Activated CD8-positive, alpha-beta T cell treated with anti-CD3 and anti-CD28 coated beads for 36 hours (primary cell): ENCODE measurements around the gene RNF112. TPM values are rescaled to one million over a fixed set of nuclear protein-coding genes. Genes with fewer than 3 reads are reported as not detected.
"Not testable (repeated sequence)": the region's sequence is repeated elsewhere in the genome, so short reads cannot be mapped to it uniquely, and the experiment has no call there.

Experiments
- ATAC-seq: fragments of 200-7000 bp; cut with Tn5 transposase; one replicate; pipeline ENCODE4 v1.10.0; 2021; ENCODE audit warnings: mild to moderate bottlenecking, moderate library complexity
- CTCF ChIA-PET: fragments of 350-600 bp; sonication (Branson Sonifier 250); formaldehyde crosslinking; loops from one replicate; lab custom pipeline; 2021; ENCODE audit warnings: antibody characterized with exemption; lab: Charles Lee
- POLR2A ChIA-PET: fragments of 350-600 bp; sonication (Branson Sonifier 250); formaldehyde crosslinking; loops from one replicate; lab custom pipeline; 2021; ENCODE audit warnings: antibody characterized with exemption; lab: Charles Lee
- DNase-seq: peaks from one replicate; pipeline ENCODE4 v3.0.0-alpha.2; 2020
- H3K27ac Mint-ChIP-seq: one replicate; pipeline ENCODE4 v1.8.0; 2021; ENCODE audit warnings: mild to moderate bottlenecking, mixed read lengths
- H3K27me3 Mint-ChIP-seq: one replicate; pipeline ENCODE4 v1.8.0; 2021; ENCODE audit warnings: mixed read lengths
- H3K36me3 Mint-ChIP-seq: one replicate; pipeline ENCODE4 v1.8.0; 2021; ENCODE audit warnings: low read depth, mixed read lengths
- H3K4me1 Mint-ChIP-seq: one replicate; pipeline ENCODE4 v1.8.0; 2021; ENCODE audit warnings: low read depth, mixed read lengths
- H3K4me3 Mint-ChIP-seq: one replicate; pipeline ENCODE4 v1.8.0; 2021; ENCODE audit warnings: mild to moderate bottlenecking, moderate library complexity, mixed read lengths
- H3K9me3 Mint-ChIP-seq: one replicate; pipeline ENCODE4 v1.8.0; 2021; ENCODE audit warnings: mixed read lengths
- intact Hi-C: fragments of 100-400 bp; cut with micrococcal nuclease; formaldehyde crosslinking; loops from one replicate; pipeline ENCODE4 v1.10.0; 2022
- total RNA-seq, 2 experiments: library from RNA; stranded (reverse); gene quantifications; one replicate each; pipeline ENCODE4 v1.2.3, GENCODE V29; 2021
- TF ChIP-seq, protein P1 (sequence below): fragments of 200-600 bp; IDR thresholded peaks from one replicate; pipeline ENCODE4 v1.8.0; 2022; ENCODE audit warnings: antibody characterized with exemption, mild to moderate bottlenecking

The RNF112 gene
- total RNA-seq, 2 experiments from 2014 or later, result 0.34 to 0.63 TPM

DNA sequence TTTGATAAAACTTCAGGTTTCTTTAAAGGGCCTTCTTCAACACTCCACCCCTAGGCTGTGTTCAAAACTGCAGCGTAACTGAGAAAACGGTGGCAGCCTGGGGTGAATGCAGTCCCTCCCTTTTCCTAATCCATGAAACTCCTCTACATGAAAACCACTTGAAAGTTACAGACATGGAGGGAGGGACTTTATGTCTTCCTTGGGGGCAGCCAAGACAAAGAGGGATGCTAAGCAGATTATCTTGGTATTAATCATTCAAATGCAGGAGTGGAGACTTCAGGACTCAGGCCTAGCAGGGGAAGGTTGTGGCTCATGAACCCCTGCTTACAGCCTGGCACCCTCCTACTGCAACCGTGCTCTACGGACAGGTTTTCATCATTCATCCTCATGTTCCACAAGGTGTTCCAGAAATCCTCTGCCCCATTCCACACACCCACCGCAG, 46.8 kb downstream of the RNF112 start:
- no peak for DNase-seq
- no peaks in the 10 kb centered on the region for H3K9me3 Mint-ChIP-seq
- no peak for ATAC-seq
- ChIA-PET CTCF (interaction anchor here (4.7 to 6.1 kb wide), 2 partner anchors 10 to 95 kb away, joined by 25 to 31 read pairs; partner anchors contain the start of gene B9D1), POLR2A (no interaction called here)
- peaks cover 18% of the 10 kb centered on the region for H3K4me1 Mint-ChIP-seq
- no peak overlapping the region for H3K27ac Mint-ChIP-seq
- intact Hi-C loops, result no loop called here
- no peak overlapping the region for H3K4me3 Mint-ChIP-seq
- TF ChIP-seq, protein P1, sequence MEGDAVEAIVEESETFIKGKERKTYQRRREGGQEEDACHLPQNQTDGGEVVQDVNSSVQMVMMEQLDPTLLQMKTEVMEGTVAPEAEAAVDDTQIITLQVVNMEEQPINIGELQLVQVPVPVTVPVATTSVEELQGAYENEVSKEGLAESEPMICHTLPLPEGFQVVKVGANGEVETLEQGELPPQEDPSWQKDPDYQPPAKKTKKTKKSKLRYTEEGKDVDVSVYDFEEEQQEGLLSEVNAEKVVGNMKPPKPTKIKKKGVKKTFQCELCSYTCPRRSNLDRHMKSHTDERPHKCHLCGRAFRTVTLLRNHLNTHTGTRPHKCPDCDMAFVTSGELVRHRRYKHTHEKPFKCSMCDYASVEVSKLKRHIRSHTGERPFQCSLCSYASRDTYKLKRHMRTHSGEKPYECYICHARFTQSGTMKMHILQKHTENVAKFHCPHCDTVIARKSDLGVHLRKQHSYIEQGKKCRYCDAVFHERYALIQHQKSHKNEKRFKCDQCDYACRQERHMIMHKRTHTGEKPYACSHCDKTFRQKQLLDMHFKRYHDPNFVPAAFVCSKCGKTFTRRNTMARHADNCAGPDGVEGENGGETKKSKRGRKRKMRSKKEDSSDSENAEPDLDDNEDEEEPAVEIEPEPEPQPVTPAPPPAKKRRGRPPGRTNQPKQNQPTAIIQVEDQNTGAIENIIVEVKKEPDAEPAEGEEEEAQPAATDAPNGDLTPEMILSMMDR, result no peak
- H3K27me3 Mint-ChIP-seq, result no peaks in the 10 kb centered on the region
- no peaks in the 10 kb centered on the region for H3K36me3 Mint-ChIP-seq

DNA sequence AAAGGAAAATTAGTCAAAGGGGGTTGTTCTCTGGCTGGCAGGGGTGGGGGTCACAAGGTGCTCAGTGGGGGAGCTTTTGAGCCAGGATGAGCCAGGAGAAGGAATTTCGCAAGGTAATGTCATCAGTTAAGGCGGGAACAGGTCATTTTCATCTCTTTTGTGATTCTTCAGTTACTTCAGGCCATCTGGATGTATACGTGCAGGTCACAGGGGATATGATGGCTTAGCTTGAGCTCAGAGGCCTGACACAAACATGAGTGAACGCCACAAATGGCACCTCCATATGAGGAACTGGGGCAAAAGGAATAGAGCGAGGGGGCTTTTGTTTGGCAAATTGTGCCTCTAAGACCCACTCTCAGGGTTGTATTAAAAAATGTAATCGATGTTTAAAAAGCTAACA, 47.4 kb downstream of the RNF112 start:
- H3K27ac Mint-ChIP-seq, POLR2A ChIA-PET, H3K27me3 Mint-ChIP-seq: not testable (repeated sequence)

DNA sequence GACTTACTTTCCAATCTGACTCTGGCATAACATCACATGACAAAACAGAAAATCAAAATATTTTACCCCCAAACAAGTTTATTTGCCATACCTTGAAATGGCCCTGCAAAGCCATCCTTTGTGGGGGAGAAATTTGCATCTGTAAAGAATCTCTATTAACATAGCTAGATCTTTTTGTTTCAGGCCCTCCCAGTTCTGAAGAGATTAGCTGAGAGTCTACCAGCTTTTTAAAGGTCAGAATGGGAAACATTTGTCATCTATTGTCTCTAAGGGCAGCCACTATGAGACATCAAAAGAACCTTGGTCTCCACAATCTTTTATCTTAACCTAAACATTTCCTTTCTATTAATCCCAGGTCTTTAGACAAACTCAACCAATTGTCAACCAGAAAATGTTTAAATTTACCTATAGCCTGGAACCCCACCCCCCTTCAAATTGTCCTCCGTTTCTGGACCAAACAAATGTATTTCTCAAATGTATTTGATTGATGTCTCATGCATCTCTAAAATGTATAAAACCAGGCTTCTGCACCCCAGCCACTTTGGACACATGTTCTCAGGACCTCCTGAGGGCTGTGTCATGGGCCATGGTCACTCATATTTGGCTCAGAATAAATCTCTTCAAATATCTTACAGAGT, 48.1 kb downstream of the RNF112 start:
- H3K4me1 Mint-ChIP-seq, result peaks cover 29% of the 10 kb centered on the region
- POLR2A ChIA-PET, result not testable (repeated sequence)
- ATAC-seq, result peak; percentile 40

More for the DNA sequence above, 47.4 kb downstream of the RNF112 start:
- DNase-seq, H3K4me3 Mint-ChIP-seq, H3K36me3 Mint-ChIP-seq, H3K9me3 Mint-ChIP-seq, intact Hi-C loops, ATAC-seq: not testable (repeated sequence)
- CTCF ChIA-PET, result interaction anchor here (3.1 to 6.1 kb wide), 3 partner anchors 11 to 96 kb away, joined by 17 to 31 read pairs (median 25); partner anchors contain the start of gene B9D1
- H3K4me1 Mint-ChIP-seq, result peaks cover 24% of the 10 kb centered on the region

DNA sequence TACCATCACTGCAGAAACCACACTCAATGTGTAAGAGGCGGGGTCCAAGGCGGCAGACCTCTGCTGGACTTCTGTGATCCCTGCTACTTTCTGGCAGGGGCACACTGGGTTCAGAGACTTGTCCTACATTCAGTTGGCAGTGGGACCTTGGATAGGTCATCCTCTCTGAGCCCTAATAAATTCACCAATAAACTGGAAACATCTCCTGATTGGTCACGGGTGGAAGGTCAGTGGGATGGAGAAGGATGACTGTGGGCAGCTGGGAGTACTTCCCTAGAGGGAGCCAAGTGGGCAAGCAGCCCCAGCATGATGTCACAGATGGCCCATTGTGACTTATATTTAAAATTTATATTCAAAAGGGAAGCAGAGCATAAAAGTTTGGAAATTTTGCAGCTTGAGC, 49.7 kb downstream of the RNF112 start:
- Mint-ChIP-seq H3K27ac (no peak overlapping the region), H3K9me3 (no peaks in the 10 kb centered on the region), H3K4me3 (no peak overlapping the region), H3K4me1 (peaks cover 33% of the 10 kb centered on the region), H3K36me3 (no peaks in the 10 kb centered on the region), H3K27me3 (no peaks in the 10 kb centered on the region)
- DNase-seq (no peak), ATAC-seq (no peak)
- CTCF ChIA-PET, result interaction anchor here (3.0 to 3.1 kb wide), 2 partner anchors 13 to 98 kb away, joined by 12 to 17 read pairs; partner anchors contain the start of gene B9D1
- intact Hi-C loops, result no loop called here
- POLR2A ChIA-PET, result no interaction called here
- TF ChIP-seq, protein P1, result no peak

More for the DNA sequence above, 48.1 kb downstream of the RNF112 start:
- H3K27ac Mint-ChIP-seq, H3K9me3 Mint-ChIP-seq, intact Hi-C loops, H3K27me3 Mint-ChIP-seq, H3K4me3 Mint-ChIP-seq, H3K36me3 Mint-ChIP-seq, DNase-seq: not testable (repeated sequence)
- CTCF ChIA-PET, result interaction anchor here (3.1 to 4.7 kb wide), 2 partner anchors 12 to 96 kb away, joined by 17 to 25 read pairs; partner anchors contain the start of gene B9D1

DNA sequence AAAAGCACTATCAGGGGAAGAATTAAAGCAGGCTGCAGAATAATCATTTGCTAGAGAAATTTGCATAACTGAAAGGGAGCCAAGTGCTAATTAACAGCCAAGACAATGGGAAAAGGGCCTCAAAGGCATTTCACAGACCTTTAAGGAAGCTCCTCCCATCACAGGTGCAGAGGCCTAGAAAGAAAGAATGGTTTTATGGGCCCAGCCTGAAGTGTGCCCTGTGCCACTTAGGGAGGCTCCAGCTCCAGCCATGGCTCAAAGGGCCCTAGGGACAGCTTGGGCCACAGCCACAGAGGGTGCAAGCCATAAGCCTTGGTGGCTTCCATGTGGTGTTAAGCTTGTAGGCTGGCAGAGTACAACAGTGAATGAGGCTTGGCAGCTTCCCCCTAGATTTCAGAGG, 50.1 kb downstream of the RNF112 start:
- Mint-ChIP-seq H3K9me3 (no peaks in the 10 kb centered on the region), H3K4me3 (no peak overlapping the region), H3K27ac (no peak overlapping the region), H3K4me1 (peaks cover 33% of the 10 kb centered on the region), H3K36me3 (no peaks in the 10 kb centered on the region), H3K27me3 (no peaks in the 10 kb centered on the region)
- ChIA-PET POLR2A (no interaction called here), CTCF (interaction anchor here (3.0 to 3.1 kb wide), 2 partner anchors 13 to 98 kb away, joined by 12 to 17 read pairs; partner anchors contain the start of gene B9D1)
- no peak for DNase-seq
- no peak for ATAC-seq
- intact Hi-C loops, result no loop called here
- TF ChIP-seq, protein P1, result no peak

DNA sequence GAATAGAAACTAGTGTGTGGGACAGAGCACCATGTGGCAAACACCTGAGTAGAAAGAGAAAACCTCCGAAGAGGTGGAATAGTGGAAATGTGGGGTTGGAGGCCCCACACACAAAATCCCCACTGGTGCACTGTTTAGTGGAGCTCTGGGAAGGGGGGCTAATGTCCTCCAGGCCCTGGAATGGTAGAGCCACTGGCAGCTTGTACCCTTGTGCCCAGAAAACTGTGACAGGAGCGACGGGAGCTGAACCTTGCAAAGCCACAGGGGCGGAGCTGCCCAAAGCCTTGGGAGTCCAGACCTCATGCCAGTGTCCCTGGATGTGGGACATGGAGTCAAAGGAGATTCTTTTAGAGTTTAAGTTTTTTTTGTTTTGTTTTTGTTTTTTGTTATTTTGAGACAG, 50.6 kb downstream of the RNF112 start:
- Mint-ChIP-seq H3K27ac (no peak overlapping the region), H3K4me1 (peaks cover 33% of the 10 kb centered on the region), H3K4me3 (no peak overlapping the region), H3K9me3 (no peaks in the 10 kb centered on the region), H3K27me3 (no peaks in the 10 kb centered on the region), H3K36me3 (no peaks in the 10 kb centered on the region)
- POLR2A ChIA-PET, result no interaction called here
- CTCF ChIA-PET, result interaction anchor here (2.0 to 3.1 kb wide), 3 partner anchors 14 to 99 kb away, joined by 7 to 17 read pairs (median 12); partner anchors contain the start of gene B9D1
- DNase-seq (no peak), ATAC-seq (no peak)
- intact Hi-C loops, result no loop called here
- TF ChIP-seq, protein P1, result no peak

DNA sequence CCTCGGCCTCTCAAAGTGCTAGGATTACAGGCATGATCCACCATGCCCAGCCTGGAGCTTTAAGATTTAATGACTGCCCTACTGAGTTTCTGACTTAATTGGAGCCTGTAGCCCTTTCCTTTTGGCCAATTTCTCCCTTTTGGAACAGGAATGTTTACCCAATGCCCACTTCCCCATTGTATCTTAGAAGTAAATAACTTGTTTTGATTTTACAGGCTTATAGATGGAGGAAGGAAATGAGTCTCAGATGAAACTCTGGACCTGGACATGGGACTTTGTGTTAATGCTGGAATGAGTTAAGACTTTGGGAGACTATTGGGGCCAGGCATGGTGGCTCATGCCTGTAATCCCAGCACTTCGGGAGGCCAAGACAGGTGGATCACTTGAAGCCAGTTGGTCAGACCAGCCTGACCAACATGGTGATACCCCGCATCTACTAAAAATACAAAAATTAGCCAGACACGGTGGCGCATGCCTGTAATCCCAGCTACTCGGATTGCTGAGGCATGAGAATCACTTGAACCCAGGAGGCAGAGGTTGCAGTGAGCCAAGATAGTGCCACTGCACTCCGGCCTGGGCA, 51.5 kb downstream of the RNF112 start:
- H3K4me3 Mint-ChIP-seq, H3K36me3 Mint-ChIP-seq, ATAC-seq, H3K9me3 Mint-ChIP-seq, DNase-seq, H3K27me3 Mint-ChIP-seq, intact Hi-C loops: not testable (repeated sequence)
- ChIA-PET CTCF (interaction anchor here (2.0 to 3.0 kb wide), 2 partner anchors 15 to 100 kb away, joined by 7 to 12 read pairs; partner anchors contain the start of gene B9D1), POLR2A (interaction anchor here (0.7 kb wide), 1 partner anchor 182 kb away, joined by 3 read pairs; no protein-coding TSS in a partner anchor)
- peak overlapping the region; percentile 40 for H3K27ac Mint-ChIP-seq
- peaks cover 30% of the 10 kb centered on the region for H3K4me1 Mint-ChIP-seq
